Measurements from ENCODE around the gene PDE4D. TPM values are rescaled to one million over a fixed set of nuclear protein-coding genes. Genes with fewer than 3 reads are reported as not detected.

PDE4D gene
- polyA plus RNA-seq, 1 donor (not counting 4 experiments of a cell fraction or from before 2014, with no cell fraction given) = 3.6 TPM

DNA sequence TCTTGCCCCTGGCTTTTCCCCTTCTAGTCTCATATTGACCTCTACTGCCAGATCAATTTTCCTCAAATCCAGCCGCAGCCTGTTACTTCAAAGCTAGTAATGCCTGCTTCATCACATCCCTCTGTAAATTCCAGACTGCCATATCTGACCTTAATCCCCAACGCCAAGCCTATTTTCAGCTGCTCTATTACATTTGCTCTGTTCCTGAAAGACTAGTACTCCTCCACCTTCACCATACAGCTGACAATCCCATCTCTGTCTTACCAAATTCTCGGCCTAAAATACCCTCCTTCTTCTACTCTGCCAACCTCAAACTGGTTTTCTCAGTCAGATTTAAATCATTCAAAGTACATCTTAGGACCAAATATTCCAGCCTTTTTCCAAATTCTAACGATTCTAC lies 890.4 kb downstream of the PDE4D start:
- H3K4me3 ChIP-seq (ENCODE audit: control insufficient read depth in 2 of 3, extremely low read depth in 1 of 3, insufficient read depth in 2 of 3, low read depth in 1 of 3, low read length in 3 of 3) = no peak overlapping the region
- FAIRE-seq (no peak), DNase-seq (ENCODE audit: low read depth, low spot score) (no peak)
- no peaks in the 10 kb centered on the region for H3K9me1 ChIP-seq (ENCODE audit: control insufficient read depth, extremely low read depth, insufficient read depth, low read length)
- no peak for TF ChIP-seq EZH2 (IDR thresholded peaks at IDR 0.05; ENCODE audit: low read length)
- TF ChIP-seq, protein P1, sequence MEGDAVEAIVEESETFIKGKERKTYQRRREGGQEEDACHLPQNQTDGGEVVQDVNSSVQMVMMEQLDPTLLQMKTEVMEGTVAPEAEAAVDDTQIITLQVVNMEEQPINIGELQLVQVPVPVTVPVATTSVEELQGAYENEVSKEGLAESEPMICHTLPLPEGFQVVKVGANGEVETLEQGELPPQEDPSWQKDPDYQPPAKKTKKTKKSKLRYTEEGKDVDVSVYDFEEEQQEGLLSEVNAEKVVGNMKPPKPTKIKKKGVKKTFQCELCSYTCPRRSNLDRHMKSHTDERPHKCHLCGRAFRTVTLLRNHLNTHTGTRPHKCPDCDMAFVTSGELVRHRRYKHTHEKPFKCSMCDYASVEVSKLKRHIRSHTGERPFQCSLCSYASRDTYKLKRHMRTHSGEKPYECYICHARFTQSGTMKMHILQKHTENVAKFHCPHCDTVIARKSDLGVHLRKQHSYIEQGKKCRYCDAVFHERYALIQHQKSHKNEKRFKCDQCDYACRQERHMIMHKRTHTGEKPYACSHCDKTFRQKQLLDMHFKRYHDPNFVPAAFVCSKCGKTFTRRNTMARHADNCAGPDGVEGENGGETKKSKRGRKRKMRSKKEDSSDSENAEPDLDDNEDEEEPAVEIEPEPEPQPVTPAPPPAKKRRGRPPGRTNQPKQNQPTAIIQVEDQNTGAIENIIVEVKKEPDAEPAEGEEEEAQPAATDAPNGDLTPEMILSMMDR (optimal IDR thresholded peaks at IDR 0.05 in 1 of 3, IDR thresholded peaks at IDR 0.05 in 1 of 3, conservative IDR thresholded peaks at IDR 0.05 in 1 of 3; ENCODE audit: extremely low read depth in 1 of 3, insufficient read depth in 2 of 3, low read length in 3 of 3) = no peak
- no peaks in the 10 kb centered on the region for H3K36me3 ChIP-seq (ENCODE audit: control insufficient read depth in 2 of 2, extremely low read depth in 1 of 2, insufficient read depth in 2 of 2, low read length in 2 of 2)
- H2AFZ ChIP-seq (ENCODE audit: control insufficient read depth, low read length) = no peak overlapping the region
- H4K20me1 ChIP-seq (ENCODE audit: control insufficient read depth, extremely low read depth, insufficient read depth, low read length) = no peaks in the 10 kb centered on the region
- no peak overlapping the region for H3K4me2 ChIP-seq (ENCODE audit: control insufficient read depth, extremely low read depth, insufficient read depth, low read depth, low read length)
- H3K27me3 ChIP-seq (ENCODE audit: control insufficient read depth, extremely low read depth, insufficient read depth, low read length) = no peaks in the 10 kb centered on the region
- no peaks in the 10 kb centered on the region for H3K4me1 ChIP-seq (ENCODE audit: control insufficient read depth, extremely low read depth, insufficient read depth, low read length)
- dilution Hi-C loops (cut with MboI; ENCODE audit: extremely low pct_ligation_motif_present, low sequenced_read_pairs) = no loop called here
- no peak overlapping the region for H3K27ac ChIP-seq (ENCODE audit: control insufficient read depth, insufficient read depth, low read length)
- H3K9me3 ChIP-seq (ENCODE audit: control insufficient read depth, low read depth, low read length) = no peaks in the 10 kb centered on the region
- no peak overlapping the region for H3K9ac ChIP-seq (ENCODE audit: control insufficient read depth, extremely low read depth, insufficient read depth, low read length)
- no peaks in the 10 kb centered on the region for H3K79me2 ChIP-seq (ENCODE audit: control insufficient read depth, insufficient read depth, low read length)

DNA sequence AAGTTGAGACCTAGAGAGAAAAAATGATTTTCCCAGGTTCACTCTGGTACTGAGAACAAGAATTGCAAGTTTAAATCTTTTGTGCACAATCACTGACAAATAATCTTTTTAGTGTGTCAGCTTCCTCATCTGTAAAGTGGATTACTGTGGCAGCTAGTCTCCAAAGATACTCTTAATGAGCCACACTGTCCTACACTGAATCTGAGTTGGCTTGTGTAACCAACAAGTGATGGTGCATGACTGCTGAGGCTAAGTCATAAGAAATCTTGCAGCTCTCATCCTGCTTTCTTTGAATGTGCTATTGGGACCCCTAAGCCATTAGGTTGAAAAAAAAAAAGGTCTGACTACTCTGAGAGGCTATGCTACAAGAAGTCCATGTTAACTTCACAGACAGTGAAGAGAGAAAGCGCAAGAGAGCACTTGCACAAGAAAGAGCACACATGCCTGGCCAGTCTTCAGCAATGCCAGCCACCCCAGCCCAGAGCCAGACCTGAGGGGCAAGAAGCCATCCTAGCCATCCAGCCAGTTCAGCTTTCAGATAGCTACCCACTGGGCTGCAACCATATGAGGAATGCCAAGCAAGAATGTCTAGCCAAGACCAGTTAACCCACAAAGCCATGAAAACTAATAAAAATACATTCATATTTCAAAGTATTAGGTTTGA lies 891.2 kb downstream of the PDE4D start:
- no peak for FAIRE-seq
- Histone ChIP-seq H3K9me1 (ENCODE audit: control insufficient read depth, extremely low read depth, insufficient read depth, low read length) (no peaks in the 10 kb centered on the region), H3K4me2 (ENCODE audit: control insufficient read depth, extremely low read depth, insufficient read depth, low read depth, low read length) (no peak overlapping the region), H3K79me2 (ENCODE audit: control insufficient read depth, insufficient read depth, low read length) (no peaks in the 10 kb centered on the region), H3K4me3 (ENCODE audit: control insufficient read depth in 2 of 3, extremely low read depth in 1 of 3, insufficient read depth in 2 of 3, low read depth in 1 of 3, low read length in 3 of 3) (no peak overlapping the region), H2AFZ (ENCODE audit: control insufficient read depth, low read length) (no peak overlapping the region), H4K20me1 (ENCODE audit: control insufficient read depth, extremely low read depth, insufficient read depth, low read length) (no peaks in the 10 kb centered on the region), H3K27me3 (ENCODE audit: control insufficient read depth, extremely low read depth, insufficient read depth, low read length) (no peaks in the 10 kb centered on the region), H3K9me3 (ENCODE audit: control insufficient read depth, low read depth, low read length) (no peaks in the 10 kb centered on the region), H3K36me3 (ENCODE audit: control insufficient read depth in 2 of 2, extremely low read depth in 1 of 2, insufficient read depth in 2 of 2, low read length in 2 of 2) (no peaks in the 10 kb centered on the region), H3K4me1 (ENCODE audit: control insufficient read depth, extremely low read depth, insufficient read depth, low read length) (no peaks in the 10 kb centered on the region), H3K9ac (ENCODE audit: control insufficient read depth, extremely low read depth, insufficient read depth, low read length) (no peak overlapping the region), H3K27ac (ENCODE audit: control insufficient read depth, insufficient read depth, low read length) (no peak overlapping the region)
- dilution Hi-C loops (cut with MboI; ENCODE audit: extremely low pct_ligation_motif_present, low sequenced_read_pairs) = no loop called here
- TF ChIP-seq, protein P1 (optimal IDR thresholded peaks at IDR 0.05 in 1 of 3, IDR thresholded peaks at IDR 0.05 in 1 of 3, conservative IDR thresholded peaks at IDR 0.05 in 1 of 3; ENCODE audit: extremely low read depth in 1 of 3, insufficient read depth in 2 of 3, low read length in 3 of 3) = no peak
- no peak for TF ChIP-seq EZH2 (IDR thresholded peaks at IDR 0.05; ENCODE audit: low read length)
- no peak for DNase-seq (ENCODE audit: low read depth, low spot score)
